ENCODE data around the gene PTEN. TPM values are rescaled to one million over a fixed set of nuclear protein-coding genes. Genes with fewer than 3 reads are reported as not detected.

Gene PTEN
- total RNA-seq, 1 experiment from 2014 or later, result 44.6 TPM

GRCh38 chr10:87978166-87978565 lies 114.7 kb downstream of the PTEN start:
- BruUV-seq (replicated peaks), result no TSS peak
- H3K4me1 Mint-ChIP-seq (ENCODE audit: low read depth, unreplicated experiment), result no peaks in the 10 kb centered on the region
- no peak overlapping the region for H3K4me3 Mint-ChIP-seq (ENCODE audit: low read depth, unreplicated experiment)
- no peaks in the 10 kb centered on the region for H3K9me3 Mint-ChIP-seq (ENCODE audit: low read depth, unreplicated experiment)
- CTCF ChIA-PET, result no interaction called here
- H3K27ac Mint-ChIP-seq (ENCODE audit: unreplicated experiment), result no peak overlapping the region
- DNase-seq, result no peak
- intact Hi-C loops (cut with micrococcal nuclease; ENCODE audit: unreplicated experiment), result loop anchor here (10.0 kb wide), 1 partner anchor 137 kb away; no protein-coding TSS in a partner anchor
- H3K36me3 Mint-ChIP-seq (ENCODE audit: insufficient read depth, unreplicated experiment), result no peaks in the 10 kb centered on the region
- no peak for TF ChIP-seq CTCF (IDR thresholded peaks at IDR 0.05; ENCODE audit: unreplicated experiment)
- H3K27me3 Mint-ChIP-seq (ENCODE audit: unreplicated experiment), result no peaks in the 10 kb centered on the region

- no TSS peak for BruUV-seq (replicated peaks)
- Mint-ChIP-seq H3K4me1 (ENCODE audit: low read depth, unreplicated experiment) (no peaks in the 10 kb centered on the region), H3K4me3 (ENCODE audit: low read depth, unreplicated experiment) (no peak overlapping the region), H3K27me3 (ENCODE audit: unreplicated experiment) (no peaks in the 10 kb centered on the region), H3K9me3 (ENCODE audit: low read depth, unreplicated experiment) (no peaks in the 10 kb centered on the region), H3K27ac (ENCODE audit: unreplicated experiment) (no peak overlapping the region), H3K36me3 (ENCODE audit: insufficient read depth, unreplicated experiment) (no peaks in the 10 kb centered on the region)
- no peak for TF ChIP-seq CTCF (IDR thresholded peaks at IDR 0.05; ENCODE audit: unreplicated experiment)
- CTCF ChIA-PET, result no interaction called here
- no peak for DNase-seq
- intact Hi-C loops (cut with micrococcal nuclease; ENCODE audit: unreplicated experiment), result loop anchor here (10.0 kb wide), 1 partner anchor 135 kb away; no protein-coding TSS in a partner anchor
Measured at GRCh38 chr10:87979847-87980246, 116.4 kb downstream of the PTEN start.

- BruUV-seq (replicated peaks), result no TSS peak
- Mint-ChIP-seq H3K4me1 (ENCODE audit: low read depth, unreplicated experiment) (no peaks in the 10 kb centered on the region), H3K27me3 (ENCODE audit: unreplicated experiment) (no peaks in the 10 kb centered on the region), H3K36me3 (ENCODE audit: insufficient read depth, unreplicated experiment) (no peaks in the 10 kb centered on the region), H3K27ac (ENCODE audit: unreplicated experiment) (no peak overlapping the region), H3K4me3 (ENCODE audit: low read depth, unreplicated experiment) (no peak overlapping the region), H3K9me3 (ENCODE audit: low read depth, unreplicated experiment) (no peaks in the 10 kb centered on the region)
- CTCF ChIA-PET, result no interaction called here
- intact Hi-C loops (cut with micrococcal nuclease; ENCODE audit: unreplicated experiment), result no loop called here
- DNase-seq, result no peak
- TF ChIP-seq CTCF (IDR thresholded peaks at IDR 0.05; ENCODE audit: unreplicated experiment), result no peak
Measured at GRCh38 chr10:87983716-87984115, 120.3 kb downstream of the PTEN start.

- DNase-seq, result no peak
- Mint-ChIP-seq H3K27me3 (ENCODE audit: unreplicated experiment) (no peaks in the 10 kb centered on the region), H3K9me3 (ENCODE audit: low read depth, unreplicated experiment) (no peaks in the 10 kb centered on the region), H3K27ac (ENCODE audit: unreplicated experiment) (no peak overlapping the region), H3K4me3 (ENCODE audit: low read depth, unreplicated experiment) (no peak overlapping the region), H3K36me3 (ENCODE audit: insufficient read depth, unreplicated experiment) (no peaks in the 10 kb centered on the region), H3K4me1 (ENCODE audit: low read depth, unreplicated experiment) (no peaks in the 10 kb centered on the region)
- no peak for TF ChIP-seq CTCF (IDR thresholded peaks at IDR 0.05; ENCODE audit: unreplicated experiment)
- CTCF ChIA-PET, result no interaction called here
- intact Hi-C loops (cut with micrococcal nuclease; ENCODE audit: unreplicated experiment), result no loop called here
- BruUV-seq (replicated peaks), result no TSS peak
Measured at GRCh38 chr10:87987206-87987605, 123.8 kb downstream of the PTEN start.
